Neutrophil (primary cell): ENCODE data around the gene ESPN.

Experiments
- H3K27ac ChIP-seq: fragments of 200-600 bp; sonication (generic); 2 replicates; pipeline ENCODE4 v1.5.1; 2016; ENCODE audit warnings: mild to moderate bottlenecking, moderate library complexity
- H3K27me3 ChIP-seq: fragments of 200-600 bp; sonication (generic); 2 replicates; pipeline ENCODE4 v1.6.0; 2016; ENCODE audit warnings: mild to moderate bottlenecking
- H3K36me3 ChIP-seq: fragments of 200-600 bp; sonication (generic); 2 replicates; pipeline ENCODE4 v1.5.1; 2017
- H3K4me1 ChIP-seq, 2 experiments: fragments of 200-600 bp in 1 of 2; sonication (generic) in 1 of 2; 1 replicate in 1 of 2; 2 replicates in 1 of 2; pipeline versions ENCODE4 v1.5.1 to v1.6.1; 2013 to 2016; ENCODE audit warnings: low read depth in 1 of 2, low read length in 1 of 2, mild to moderate bottlenecking in 1 of 2, moderate library complexity in 1 of 2; ENCODE audit not compliant: control insufficient read depth in 1 of 2, insufficient read depth in 1 of 2
- H3K4me3 ChIP-seq, 2 experiments: fragments of 200-600 bp in 1 of 2; sonication (generic) in 1 of 2; 1 replicate in 1 of 2; 2 replicates in 1 of 2; pipeline ENCODE4 v1.5.1; 2013 to 2016; ENCODE audit warnings: low read depth in 1 of 2, low read length in 1 of 2, mild to moderate bottlenecking in 1 of 2, moderate library complexity in 1 of 2
- H3K9me3 ChIP-seq: fragments of 200-600 bp; sonication (generic); 2 replicates; pipeline ENCODE4 v1.5.1; 2016
- CTCF ChIP-seq: fragments of 200-600 bp; sonication (generic); IDR thresholded peaks from 2 replicates; pipeline ENCODE4 v1.5.1; 2016; ENCODE audit warnings: antibody characterized with exemption

ESPN gene

DNA sequence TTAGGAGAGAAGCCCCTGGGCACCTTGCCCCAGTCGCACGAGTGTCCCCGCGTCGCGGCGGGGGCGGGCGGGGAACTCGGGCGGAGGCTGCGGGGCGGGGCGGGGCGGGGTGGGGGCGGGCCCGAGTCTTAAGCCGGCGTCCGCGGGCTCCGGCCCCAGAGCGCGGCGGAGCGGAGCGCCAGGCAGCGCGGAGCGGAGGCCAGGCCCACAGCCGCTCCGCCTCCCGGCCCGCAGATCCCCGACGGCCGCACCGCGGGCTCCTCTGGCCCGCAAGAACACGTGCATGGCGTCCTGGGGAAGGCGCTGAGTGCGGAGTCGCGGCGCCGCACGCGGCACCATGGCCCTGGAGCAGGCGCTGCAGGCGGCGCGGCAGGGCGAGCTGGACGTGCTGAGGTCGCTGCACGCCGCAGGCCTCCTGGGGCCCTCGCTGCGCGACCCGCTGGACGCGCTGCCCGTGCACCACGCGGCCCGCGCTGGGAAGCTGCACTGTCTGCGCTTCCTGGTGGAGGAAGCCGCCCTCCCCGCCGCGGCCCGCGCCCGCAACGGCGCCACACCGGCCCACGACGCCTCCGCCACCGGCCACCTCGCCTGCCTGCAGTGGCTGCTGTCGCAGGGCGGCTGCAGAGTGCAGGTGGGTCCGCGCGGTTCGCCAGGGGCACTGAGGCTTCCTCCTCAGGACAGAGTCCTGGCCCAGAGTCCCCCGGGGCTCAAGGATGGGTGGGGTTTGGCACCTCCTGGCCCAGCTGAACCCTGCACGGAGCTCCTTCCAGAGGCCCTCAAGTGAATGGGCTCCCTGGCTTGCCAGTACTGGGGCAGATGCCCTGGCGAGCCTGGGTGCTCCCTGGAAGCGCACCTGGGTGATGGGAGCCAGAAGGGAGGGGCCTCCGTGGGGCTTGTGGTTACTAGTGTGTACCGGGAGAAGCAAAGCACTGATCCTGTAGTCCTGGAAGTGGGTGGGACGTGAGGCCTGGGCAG, at the start of gene ESPN:
TSS of gene ESPN (plus strand) at position 158 of the 975 bp plus-strand sequence. CDS start at position 338, 180 bp downstream.
- H3K4me1 ChIP-seq, result peaks cover 0 to 5% of the 10 kb centered on the region in 2 experiments
- no peaks in the 10 kb centered on the region for H3K9me3 ChIP-seq
- no peak for TF ChIP-seq CTCF
- no peak within 1 kb of the TSS for H3K27ac ChIP-seq
- H3K27me3 ChIP-seq, result peaks cover 100% of the 10 kb centered on the region
- no peak within 1 kb of the TSS for H3K4me3 ChIP-seq
- H3K36me3 ChIP-seq, result no peaks in the 10 kb centered on the region

DNA sequence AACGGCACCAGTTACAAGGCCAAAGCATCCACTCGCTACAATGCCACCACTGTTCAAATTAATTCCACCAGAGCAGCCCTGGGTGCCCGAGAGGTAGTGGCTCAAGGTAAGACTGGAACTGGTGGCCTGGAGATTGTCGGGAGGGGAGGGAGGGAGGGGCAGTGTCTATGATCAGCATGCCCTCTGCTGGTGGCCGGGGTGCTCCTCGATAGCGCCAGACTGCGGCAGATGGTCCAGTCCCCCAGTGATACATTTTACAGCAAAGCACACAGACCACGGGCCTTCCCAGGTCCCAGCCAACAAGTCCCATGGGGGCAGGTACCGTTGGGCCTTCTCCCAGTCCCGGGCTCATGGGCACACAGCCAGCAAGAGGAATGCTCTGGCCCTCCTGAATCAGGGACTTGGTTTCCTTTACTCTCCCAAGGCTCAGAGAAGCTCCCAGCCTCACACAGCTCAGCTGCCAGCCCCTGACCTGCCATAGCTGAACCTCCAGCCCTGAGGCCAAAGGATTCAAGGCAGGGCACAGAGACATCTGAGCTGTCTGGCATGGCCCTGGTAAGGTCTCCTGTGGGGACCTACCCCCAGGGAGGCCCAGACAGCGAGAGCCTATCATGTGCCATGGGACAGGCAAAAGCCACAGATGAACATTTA, 46.4 kb upstream of the ESPN start:
- Histone ChIP-seq H3K4me3 (no peak overlapping the region), H3K27me3 (no peaks in the 10 kb centered on the region), H3K4me1 (no peaks in the 10 kb centered on the region), H3K9me3 (no peaks in the 10 kb centered on the region), H3K36me3 (no peaks in the 10 kb centered on the region), H3K27ac (no peak overlapping the region)
- TF ChIP-seq CTCF, result no peak

DNA sequence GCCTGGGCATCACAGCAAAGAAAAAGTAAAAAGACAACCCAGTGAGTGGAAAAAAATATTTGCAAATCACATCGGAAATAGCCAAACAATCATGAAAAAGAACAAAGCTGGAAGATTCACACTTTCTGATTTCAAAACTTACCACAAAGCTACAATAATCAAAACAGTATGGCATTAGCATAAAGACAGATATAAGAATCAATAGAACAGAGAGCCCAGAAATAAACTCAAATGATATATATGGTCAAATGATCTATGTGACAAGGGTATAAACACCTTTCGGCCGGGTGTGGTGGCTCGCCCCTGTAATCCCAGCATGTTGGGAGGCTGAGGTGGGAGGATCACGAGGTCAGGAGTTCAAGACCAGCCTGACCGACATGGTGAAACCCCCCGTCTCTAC, 44.5 kb upstream of the ESPN start:
- no peak overlapping the region for H3K27ac ChIP-seq
- no peak overlapping the region for H3K4me3 ChIP-seq
- no peaks in the 10 kb centered on the region for H3K27me3 ChIP-seq
- no peaks in the 10 kb centered on the region for H3K9me3 ChIP-seq
- no peak for TF ChIP-seq CTCF
- H3K4me1 ChIP-seq, result no peaks in the 10 kb centered on the region
- no peaks in the 10 kb centered on the region for H3K36me3 ChIP-seq

GRCh38 chr1:6384135-6384534, 40.4 kb upstream of the ESPN start:
- Histone ChIP-seq H3K4me3 (no peak overlapping the region), H3K27ac (no peak overlapping the region)

DNA sequence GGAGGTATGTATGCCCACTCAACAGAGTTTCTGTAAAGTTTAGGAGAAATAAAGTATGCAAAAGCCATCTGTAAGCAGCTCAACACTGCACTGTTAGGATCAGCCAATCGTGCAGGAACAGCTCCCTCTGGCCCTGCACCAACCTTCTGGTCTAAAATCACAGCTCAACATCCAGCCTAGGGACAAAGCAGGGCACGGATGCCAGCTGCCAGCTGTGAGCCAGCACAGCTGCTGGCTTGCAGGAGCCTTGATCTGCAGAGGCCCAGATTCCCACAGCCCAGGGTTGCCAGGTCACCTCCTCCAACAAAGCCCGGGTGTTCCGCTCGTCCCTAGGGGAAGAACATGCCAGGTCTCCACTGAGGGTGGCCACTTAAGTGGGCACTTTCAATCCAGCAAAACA, 39.6 kb upstream of the ESPN start:
- no peak for TF ChIP-seq CTCF
- H3K27ac ChIP-seq, result no peak overlapping the region
- no peak overlapping the region for H3K4me3 ChIP-seq

More at GRCh38 chr1:6384135-6384534, 40.4 kb upstream of the ESPN start:
- H3K9me3 ChIP-seq, result no peaks in the 10 kb centered on the region
- no peak for TF ChIP-seq CTCF
- no peaks in the 10 kb centered on the region for H3K27me3 ChIP-seq
- no peaks in the 10 kb centered on the region for H3K4me1 ChIP-seq
- H3K36me3 ChIP-seq, result no peaks in the 10 kb centered on the region

More for the DNA sequence above, 39.6 kb upstream of the ESPN start:
- Histone ChIP-seq H3K4me1 (no peaks in the 10 kb centered on the region), H3K9me3 (no peaks in the 10 kb centered on the region), H3K36me3 (no peaks in the 10 kb centered on the region), H3K27me3 (no peaks in the 10 kb centered on the region)
